Mucosa of gallbladder (tissue), 1 donor: ENCODE results near the gene RAB3GAP1. TPM values are rescaled to one million over a fixed set of nuclear protein-coding genes. Genes with fewer than 3 reads are reported as not detected.

ENCODE experiments used
- total RNA-seq: library from RNA; stranded (reverse); gene quantifications from one replicate; pipeline ENCODE4 v1.2.1, GENCODE V29; 2021
- donor health status: DM: no; HTN: no; CAD: no.

Gene RAB3GAP1
- total RNA-seq, 1 donor from 2014 or later = 45.6 TPM

Other genes starting within 250 kb of the RAB3GAP1 start
- gene ACMSD, start 213.7 kb upstream of the RAB3GAP1 start, total RNA-seq = 47.0 TPM
- gene CCNT2, start 133.5 kb upstream of the RAB3GAP1 start, total RNA-seq = 40.1 TPM
- gene MAP3K19, start 4.8 kb upstream of the RAB3GAP1 start, total RNA-seq = not detected